H9 (cell line): ENCODE measurements around the gene UGT3A1. TPM values are rescaled to one million over a fixed set of nuclear protein-coding genes. Genes with fewer than 3 reads are reported as not detected.
"Not testable (repeated sequence)": the region's sequence is repeated elsewhere in the genome, so short reads cannot be mapped to it uniquely, and the experiment has no call there.

Source experiments
- DNase-seq: peaks from one replicate; pipeline ENCODE4 v3.0.0-alpha.2; 2017
- H2AFZ ChIP-seq: one replicate; pipeline ENCODE4 v1.6.1; 2013; ENCODE audit warnings: mild to moderate bottlenecking, low read length, control low read depth, moderate library complexity
- H2AK5ac ChIP-seq: 2 replicates; pipeline ENCODE4 v1.6.1; 2013; ENCODE audit warnings: low read length, control low read depth, mixed read lengths; ENCODE audit not compliant: insufficient read length
- H2BK120ac ChIP-seq: one replicate; pipeline ENCODE4 v1.6.1; 2013; ENCODE audit warnings: low read depth, mild to moderate bottlenecking, low read length, control low read depth, inconsistent platforms; ENCODE audit not compliant: poor library complexity, severe bottlenecking
- H2BK12ac ChIP-seq: 2 replicates; pipeline ENCODE4 v1.6.1; 2013; ENCODE audit warnings: low read length, control low read depth, mixed read lengths, low read depth; ENCODE audit not compliant: insufficient read length
- H2BK15ac ChIP-seq: 2 replicates; pipeline ENCODE4 v1.6.1; 2013; ENCODE audit warnings: low read depth, low read length, control low read depth
- H2BK20ac ChIP-seq: one replicate; pipeline ENCODE4 v1.6.1; 2013; ENCODE audit warnings: low read depth, mild to moderate bottlenecking, low read length, control low read depth, inconsistent platforms; ENCODE audit not compliant: poor library complexity, severe bottlenecking
- H2BK5ac ChIP-seq: 2 replicates; pipeline ENCODE4 v1.6.1; 2013; ENCODE audit warnings: low read length, control low read depth, mixed read lengths; ENCODE audit not compliant: insufficient read length
- H3K14ac ChIP-seq: 2 replicates; pipeline ENCODE4 v1.6.1; 2013; ENCODE audit warnings: low read length, control low read depth; ENCODE audit not compliant: insufficient read depth
- H3K18ac ChIP-seq: 2 replicates; pipeline ENCODE4 v1.6.1; 2013; ENCODE audit warnings: low read depth, mild to moderate bottlenecking, mixed read lengths, low read length, control low read depth; ENCODE audit not compliant: insufficient read length
- H3K23ac ChIP-seq: 2 replicates; pipeline ENCODE4 v1.6.1; 2013; ENCODE audit warnings: low read length, control low read depth, mixed read lengths, low read depth; ENCODE audit not compliant: insufficient read length
- H3K23me2 ChIP-seq: 2 replicates; pipeline ENCODE4 v1.6.1; 2013; ENCODE audit warnings: low read depth, mild to moderate bottlenecking, mixed read lengths, low read length, control low read depth; ENCODE audit not compliant: insufficient read length, poor library complexity, severe bottlenecking
- H3K27ac ChIP-seq: 2 replicates; pipeline ENCODE4 v1.5.1; 2013; ENCODE audit warnings: low read length, control low read depth, mixed read lengths, low read depth; ENCODE audit not compliant: insufficient read length
- H3K27me3 ChIP-seq: 2 replicates; pipeline ENCODE4 v1.6.1; 2013; ENCODE audit warnings: low read length, control low read depth, inconsistent platforms; ENCODE audit not compliant: insufficient read depth
- H3K4ac ChIP-seq: 2 replicates; pipeline ENCODE4 v1.6.1; 2013; ENCODE audit warnings: low read depth, mild to moderate bottlenecking, control low read depth, inconsistent platforms, low read length, moderate library complexity
- H3K4me1 ChIP-seq: 2 replicates; pipeline ENCODE4 v1.6.1; 2013; ENCODE audit warnings: low read length, control low read depth, inconsistent platforms; ENCODE audit not compliant: insufficient read depth
- H3K4me2 ChIP-seq: 2 replicates; pipeline ENCODE4 v1.6.1; 2013; ENCODE audit warnings: low read length, control low read depth, mixed read lengths; ENCODE audit not compliant: insufficient read length, insufficient read depth
- H3K56ac ChIP-seq: 2 replicates; pipeline ENCODE4 v1.6.1; 2013; ENCODE audit warnings: low read depth, mild to moderate bottlenecking, mixed read lengths, low read length, control low read depth; ENCODE audit not compliant: insufficient read length
- H3K79me1 ChIP-seq: 2 replicates; pipeline ENCODE4 v1.6.1; 2013; ENCODE audit warnings: low read depth, mild to moderate bottlenecking, moderate library complexity, low read length, control low read depth, inconsistent platforms; ENCODE audit not compliant: insufficient read depth, poor library complexity, severe bottlenecking
- H3K79me2 ChIP-seq: 2 replicates; pipeline ENCODE4 v1.6.1; 2013; ENCODE audit warnings: low read length, control low read depth, inconsistent platforms; ENCODE audit not compliant: insufficient read depth
- H3K9ac ChIP-seq: 2 replicates; pipeline ENCODE4 v1.6.1; 2013; ENCODE audit warnings: low read length, control low read depth, mixed read lengths; ENCODE audit not compliant: insufficient read length; ENCODE audit errors: extremely low read depth
- H3K9me3 ChIP-seq: one replicate; pipeline ENCODE4 v1.6.1; 2013; ENCODE audit warnings: low read depth, low read length, inconsistent platforms; ENCODE audit not compliant: control insufficient read depth
- H3T11ph ChIP-seq: one replicate; pipeline ENCODE4 v1.6.1; 2013; ENCODE audit warnings: mild to moderate bottlenecking, low read length, control low read depth, inconsistent platforms
- H4K20me1 ChIP-seq: one replicate; pipeline ENCODE4 v1.6.1; 2013; ENCODE audit not compliant: control insufficient read depth, insufficient read length, insufficient read depth
- H4K5ac ChIP-seq: 2 replicates; pipeline ENCODE4 v1.6.1; 2013; ENCODE audit warnings: low read depth, mild to moderate bottlenecking, mixed read lengths, low read length, control low read depth; ENCODE audit not compliant: insufficient read length
- H4K8ac ChIP-seq: replicated peaks from 2 replicates; pipeline ENCODE4 v1.6.1; 2013; ENCODE audit warnings: low read length, control low read depth, mixed read lengths, low read depth; ENCODE audit not compliant: insufficient read length
- H4K91ac ChIP-seq: 2 replicates; pipeline ENCODE4 v1.6.1; 2013; ENCODE audit warnings: low read depth, mild to moderate bottlenecking, moderate library complexity, mixed read lengths, low read length, control low read depth; ENCODE audit not compliant: insufficient read length
- H3K27ac Mint-ChIP-seq, 3 experiments: 2 replicates in 2 of 3; 3 replicates in 1 of 3; pipeline ENCODE4 v1.8.0; 2020 to 2021; ENCODE audit warnings: mixed read lengths in 3 of 3, mild to moderate bottlenecking in 1 of 3, moderate library complexity in 1 of 3
- H3K27me3 Mint-ChIP-seq: 2 replicates; pipeline ENCODE4 v1.8.0; 2021; ENCODE audit warnings: low read depth, mild to moderate bottlenecking, moderate library complexity, mixed read lengths
- H3K36me3 Mint-ChIP-seq, 3 experiments: 2 replicates in 2 of 3; 3 replicates in 1 of 3; pipeline ENCODE4 v1.8.0; 2020 to 2021; ENCODE audit warnings: low read depth in 3 of 3, mixed read lengths in 3 of 3; ENCODE audit not compliant: insufficient read depth in 1 of 3
- H3K4me1 Mint-ChIP-seq, 2 experiments: 2 replicates each; pipeline ENCODE4 v1.8.0; 2020; ENCODE audit warnings: mixed read lengths in 2 of 2
- H3K4me3 Mint-ChIP-seq, 2 experiments: 2 replicates in 1 of 2; 3 replicates in 1 of 2; pipeline ENCODE4 v1.8.0; 2020 to 2021; ENCODE audit warnings: mild to moderate bottlenecking in 2 of 2, mixed read lengths in 2 of 2, moderate library complexity in 1 of 2
- H3K9me3 Mint-ChIP-seq, 2 experiments: 2 replicates in 1 of 2; 3 replicates in 1 of 2; pipeline ENCODE4 v1.8.0; 2020; ENCODE audit warnings: mild to moderate bottlenecking in 2 of 2, mixed read lengths in 2 of 2, moderate library complexity in 1 of 2
- WGBS: extraction: QIAGEN DNeasy Blood & Tissue Kit; methylation state at CpG from one replicate; pipeline ENCODE4 v1.1.7; 2013; ENCODE audit warnings: missing lambda C conversion rate, low lambda C conversion rate, mixed read lengths; ENCODE audit not compliant: insufficient read length; ENCODE audit errors: extremely low coverage; 5-methylcytosine and 5-hydroxymethylcytosine counted together
- total RNA-seq: library from RNA; stranded (reverse); gene quantifications from 2 replicates; pipeline ENCODE4 v1.2.1, GENCODE V29; 2021
- TF ChIP-seq, protein P1 (sequence below): fragments of 200-600 bp; sonication (generic); conservative IDR thresholded peaks from 3 replicates; pipeline ENCODE4 v1.8.0; 2021; ENCODE audit warnings: antibody characterized with exemption, mild to moderate bottlenecking

UGT3A1 gene
- total RNA-seq, 1 experiment from 2014 or later: 1.8 TPM

DNA sequence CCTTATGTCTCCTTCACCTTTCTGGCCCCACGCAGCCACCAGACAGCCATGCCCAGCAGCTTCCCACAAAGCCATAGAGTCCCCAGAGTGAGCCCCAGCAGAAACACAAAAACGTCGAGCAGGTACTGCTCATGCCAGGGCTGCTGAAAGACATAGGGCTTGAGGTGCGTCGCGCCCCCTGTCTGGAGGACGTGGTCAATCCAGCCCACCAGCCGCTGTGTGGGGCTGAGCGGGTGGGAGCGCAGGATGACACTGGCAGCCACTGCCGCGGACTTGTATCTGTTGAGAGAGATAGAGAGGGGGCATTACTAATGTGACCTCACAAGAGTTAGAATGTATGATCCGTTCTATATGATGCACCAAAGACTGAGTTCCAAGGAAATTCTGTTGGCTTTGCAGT, 44.5 kb upstream of the UGT3A1 start:
- WGBS: no CpG with 5 or more reads among the region's 13 CpGs

DNA sequence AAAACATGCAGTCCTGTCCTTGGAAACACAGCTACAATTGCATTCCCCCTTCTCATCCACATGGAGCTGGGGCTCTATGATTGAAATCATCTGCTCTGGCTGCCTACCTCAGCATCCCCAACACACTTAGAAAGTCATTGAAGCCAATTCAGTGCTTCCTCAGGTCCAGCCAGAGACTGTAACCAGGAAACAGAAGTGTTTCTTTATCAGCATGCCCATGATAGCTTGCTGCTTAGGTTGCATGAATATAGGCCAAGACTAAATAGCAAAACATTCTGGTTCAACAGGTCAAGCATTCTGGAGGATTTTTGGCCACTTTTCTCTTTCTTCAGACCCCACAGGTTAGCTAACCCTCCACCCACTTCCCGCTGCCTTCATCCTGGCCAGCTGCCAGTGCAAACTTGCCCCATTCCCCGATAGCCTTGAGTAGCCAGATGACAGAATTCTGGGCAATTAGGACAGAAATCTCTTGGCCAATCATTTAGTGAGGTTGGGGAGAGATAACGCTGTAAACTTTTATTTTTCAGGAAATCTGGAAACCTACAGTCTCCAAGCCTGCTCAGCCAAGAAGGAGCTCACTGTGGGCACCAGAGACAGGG, 43.4 kb upstream of the UGT3A1 start:
- H4K91ac ChIP-seq, H3K9ac ChIP-seq, H2AK5ac ChIP-seq, H2BK15ac ChIP-seq, H3K79me1 ChIP-seq, H3K14ac ChIP-seq, H3K9me3 ChIP-seq, H3K27me3 ChIP-seq, H3K4me3 Mint-ChIP-seq, H2BK12ac ChIP-seq, H3K9me3 Mint-ChIP-seq, H4K5ac ChIP-seq, H3K23ac ChIP-seq, H3K23me2 ChIP-seq, H3K4me1 Mint-ChIP-seq, H3K56ac ChIP-seq, H3T11ph ChIP-seq, H3K79me2 ChIP-seq, H3K18ac ChIP-seq, H3K4me2 ChIP-seq, H3K4me1 ChIP-seq, H3K4ac ChIP-seq, H2BK20ac ChIP-seq, H2BK120ac ChIP-seq, H3K36me3 Mint-ChIP-seq, H2BK5ac ChIP-seq, H2AFZ ChIP-seq, H4K20me1 ChIP-seq, H3K27ac ChIP-seq, H4K8ac ChIP-seq, H3K27me3 Mint-ChIP-seq, DNase-seq: not testable (repeated sequence)
- peak overlapping the region in 1 of 3 experiments; percentile 49; a peak in 2 of 7 replicates for H3K27ac Mint-ChIP-seq
- WGBS: no CpG with 5 or more reads among the region's 3 CpGs

More for the DNA sequence above, 44.5 kb upstream of the UGT3A1 start:
- Histone ChIP-seq H2BK15ac (no peak overlapping the region), H2BK5ac (no peak overlapping the region), H4K5ac (no peak overlapping the region), H2BK12ac (no peak overlapping the region), H4K8ac (no peak overlapping the region), H3K4me2 (no peak overlapping the region), H3K56ac (no peak overlapping the region), H3K27me3 (no peaks in the 10 kb centered on the region), H3K9ac (no peak overlapping the region), H3K27ac (no peak overlapping the region), H4K20me1 (no peaks in the 10 kb centered on the region), H3T11ph (no peak overlapping the region), H3K79me2 (no peaks in the 10 kb centered on the region), H2BK120ac (no peak overlapping the region), H3K79me1 (no peaks in the 10 kb centered on the region), H3K18ac (no peak overlapping the region), H3K23me2 (no peaks in the 10 kb centered on the region), H4K91ac (no peak overlapping the region), H3K4me1 (no peaks in the 10 kb centered on the region), H2AFZ (no peak overlapping the region), H2AK5ac (no peak overlapping the region), H3K4ac (no peak overlapping the region), H2BK20ac (no peak overlapping the region), H3K14ac (no peak overlapping the region), H3K9me3 (no peaks in the 10 kb centered on the region), H3K23ac (no peak overlapping the region)
- H3K36me3 Mint-ChIP-seq: no peaks in the 10 kb centered on the region; a peak in 2 of 7 replicates
- H3K4me1 Mint-ChIP-seq: peaks cover 5 to 6% of the 10 kb centered on the region in 2 experiments
- H3K27ac Mint-ChIP-seq: no peak overlapping the region
- TF ChIP-seq, protein P1, sequence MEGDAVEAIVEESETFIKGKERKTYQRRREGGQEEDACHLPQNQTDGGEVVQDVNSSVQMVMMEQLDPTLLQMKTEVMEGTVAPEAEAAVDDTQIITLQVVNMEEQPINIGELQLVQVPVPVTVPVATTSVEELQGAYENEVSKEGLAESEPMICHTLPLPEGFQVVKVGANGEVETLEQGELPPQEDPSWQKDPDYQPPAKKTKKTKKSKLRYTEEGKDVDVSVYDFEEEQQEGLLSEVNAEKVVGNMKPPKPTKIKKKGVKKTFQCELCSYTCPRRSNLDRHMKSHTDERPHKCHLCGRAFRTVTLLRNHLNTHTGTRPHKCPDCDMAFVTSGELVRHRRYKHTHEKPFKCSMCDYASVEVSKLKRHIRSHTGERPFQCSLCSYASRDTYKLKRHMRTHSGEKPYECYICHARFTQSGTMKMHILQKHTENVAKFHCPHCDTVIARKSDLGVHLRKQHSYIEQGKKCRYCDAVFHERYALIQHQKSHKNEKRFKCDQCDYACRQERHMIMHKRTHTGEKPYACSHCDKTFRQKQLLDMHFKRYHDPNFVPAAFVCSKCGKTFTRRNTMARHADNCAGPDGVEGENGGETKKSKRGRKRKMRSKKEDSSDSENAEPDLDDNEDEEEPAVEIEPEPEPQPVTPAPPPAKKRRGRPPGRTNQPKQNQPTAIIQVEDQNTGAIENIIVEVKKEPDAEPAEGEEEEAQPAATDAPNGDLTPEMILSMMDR: no peak
- no peak for DNase-seq
- H3K9me3 Mint-ChIP-seq: no peaks in the 10 kb centered on the region
- no peak overlapping the region for H3K4me3 Mint-ChIP-seq
- H3K27me3 Mint-ChIP-seq: no peaks in the 10 kb centered on the region
